Activated naive CD8-positive, alpha-beta T cell treated with anti-CD3 and anti-CD28 coated beads, Interleukin-2, amount 10 ng/mL, durations not matched to agents 7 days and 5 days (primary cell): Measurements from ENCODE around the gene SEMA4A. TPM values are rescaled to one million over a fixed set of nuclear protein-coding genes. Genes with fewer than 3 reads are reported as not detected.

Source experiments
- ATAC-seq: fragments of 150-1000 bp; cut with Tn5 transposase; one replicate; pipeline ENCODE4 v1.10.0; 2021; ENCODE audit warnings: low read depth, moderate library complexity
- POLR2A ChIA-PET: fragments of 350-600 bp; sonication (Branson Sonifier 250); formaldehyde crosslinking; loops from one replicate; lab custom pipeline; 2021; ENCODE audit warnings: antibody characterized with exemption; lab: Charles Lee
- DNase-seq: peaks from one replicate; pipeline ENCODE4 v3.0.0; 2021
- H3K27ac Mint-ChIP-seq: one replicate; pipeline ENCODE4 v1.8.0; 2022; ENCODE audit warnings: mild to moderate bottlenecking, mixed read lengths
- H3K27me3 Mint-ChIP-seq: one replicate; pipeline ENCODE4 v1.8.0; 2022; ENCODE audit warnings: mild to moderate bottlenecking, moderate library complexity, mixed read lengths
- H3K36me3 Mint-ChIP-seq: one replicate; pipeline ENCODE4 v1.8.0; 2021; ENCODE audit warnings: mild to moderate bottlenecking, mixed read lengths
- H3K4me1 Mint-ChIP-seq: one replicate; pipeline ENCODE4 v1.8.0; 2021; ENCODE audit warnings: mixed read lengths
- H3K4me3 Mint-ChIP-seq: one replicate; pipeline ENCODE4 v1.8.0; 2022; ENCODE audit warnings: mild to moderate bottlenecking, moderate library complexity, mixed read lengths
- H3K9me3 Mint-ChIP-seq: one replicate; pipeline ENCODE4 v1.8.0; 2021; ENCODE audit warnings: mixed read lengths
- total RNA-seq, 2 experiments: library from RNA; stranded (reverse); gene quantifications; one replicate each; pipeline ENCODE4 v1.2.3, GENCODE V29; 2021

SEMA4A gene
- total RNA-seq, 2 experiments from 2014 or later, result 9.8 to 10.2 TPM

DNA sequence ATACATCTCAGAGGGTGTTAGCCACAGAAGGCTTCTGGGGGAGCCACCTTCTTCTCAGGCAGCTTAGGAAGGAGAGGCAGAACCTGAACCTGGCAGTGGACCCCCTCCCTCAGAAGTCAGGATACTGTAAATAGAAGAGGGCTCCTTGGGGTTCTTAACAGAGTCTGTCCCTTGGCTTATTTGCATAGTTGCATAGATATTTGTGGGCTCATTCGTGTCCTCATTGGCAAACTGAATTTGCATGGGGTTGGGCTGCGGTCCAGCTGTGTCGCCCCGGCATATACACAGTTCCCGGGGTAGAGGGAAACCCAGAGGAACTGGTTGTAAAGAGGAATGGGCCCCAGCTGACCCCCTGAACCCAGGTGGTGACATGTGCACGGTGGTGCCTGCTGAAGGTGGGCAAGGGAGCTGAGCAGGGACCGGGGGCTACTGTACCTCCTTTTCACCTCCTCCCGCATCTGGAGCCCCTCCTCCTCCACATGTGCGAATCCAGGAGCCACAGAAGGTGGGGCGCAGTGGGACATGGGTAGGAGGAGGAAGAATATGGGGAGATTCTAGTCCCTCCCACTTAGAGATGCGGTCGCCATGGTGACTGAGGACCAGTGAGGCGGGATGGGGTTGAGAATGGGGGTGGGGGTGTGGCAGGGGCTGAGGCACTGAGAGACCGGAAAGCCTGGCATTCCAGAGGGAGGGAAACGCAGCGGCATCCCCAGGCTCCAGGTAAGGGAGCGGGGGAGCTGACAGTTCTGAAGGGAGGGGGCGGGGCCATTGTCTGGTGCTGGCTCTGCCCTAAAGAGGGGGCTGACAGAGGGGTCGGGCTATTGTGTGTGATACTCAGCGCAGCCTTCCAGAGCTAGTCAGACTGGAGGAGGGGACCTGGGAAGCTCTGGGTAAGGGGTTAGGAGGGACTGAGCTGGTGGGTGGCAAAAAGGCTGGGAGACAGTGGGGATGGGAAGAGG is 3.7 kb upstream of the SEMA4A start:
- Mint-ChIP-seq H3K4me1 (peaks cover 52% of the 10 kb centered on the region), H3K9me3 (no peaks in the 10 kb centered on the region), H3K27ac (peak overlapping the region; percentile 47), H3K4me3 (no peak overlapping the region), H3K36me3 (no peaks in the 10 kb centered on the region), H3K27me3 (peaks cover 2% of the 10 kb centered on the region)
- DNase-seq (no peak), ATAC-seq (no peak)
- POLR2A ChIA-PET, result interaction anchor here (0.6 to 6.0 kb wide), 5 partner anchors 12 to 85 kb away, joined by 3 to 79 read pairs (median 6); partner anchors contain the start of genes PMF1 and SLC25A44

DNA sequence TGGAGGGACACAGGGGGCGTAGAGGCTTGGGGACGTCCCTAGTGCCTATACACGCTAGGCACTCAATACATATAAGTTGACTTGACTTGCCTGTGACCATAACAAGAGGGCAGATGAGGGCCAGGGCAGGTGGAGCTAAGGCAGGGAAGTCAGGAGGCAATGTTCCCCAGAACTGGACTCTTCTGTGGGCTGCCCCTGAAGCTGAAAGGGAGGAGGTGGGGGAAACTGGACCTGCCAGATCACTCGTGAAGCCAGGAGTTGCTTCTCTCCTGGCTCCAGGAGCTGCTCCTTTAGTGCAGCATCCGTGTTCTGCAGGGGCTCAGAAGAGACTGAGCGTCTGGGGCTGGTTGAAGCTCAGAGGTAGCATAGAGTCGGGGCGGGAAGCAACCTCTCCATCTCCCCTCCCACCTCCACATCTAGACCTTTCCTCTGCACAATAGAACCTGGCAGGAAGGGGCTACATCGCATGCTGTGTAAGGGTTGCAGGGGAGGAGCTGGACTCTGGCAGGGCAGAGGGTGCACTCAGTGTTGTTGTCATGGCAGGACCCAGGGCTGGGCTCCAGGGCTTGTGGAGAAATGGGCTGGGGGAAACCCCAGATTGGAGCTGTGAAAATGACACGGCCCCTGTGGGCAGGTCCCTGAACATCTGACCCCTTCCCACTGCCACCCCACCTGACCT is 2.9 kb upstream of the SEMA4A start:
- Mint-ChIP-seq H3K27me3 (no peaks in the 10 kb centered on the region), H3K4me1 (peaks cover 59% of the 10 kb centered on the region), H3K36me3 (no peaks in the 10 kb centered on the region), H3K27ac (peak overlapping the region; percentile 19), H3K4me3 (no peak overlapping the region), H3K9me3 (no peaks in the 10 kb centered on the region)
- DNase-seq, result no peak
- ATAC-seq, result no peak
- POLR2A ChIA-PET, result interaction anchor here (0.6 to 6.0 kb wide), 5 partner anchors 43 to 82 kb away, joined by 4 to 79 read pairs (median 6); partner anchors contain the start of genes PMF1 and SLC25A44

GRCh38 chr1:156151093-156151688 is 2.2 kb upstream of the SEMA4A start:
- Mint-ChIP-seq H3K4me1 (peaks cover 62% of the 10 kb centered on the region), H3K4me3 (no peak overlapping the region), H3K27me3 (no peaks in the 10 kb centered on the region), H3K9me3 (no peaks in the 10 kb centered on the region), H3K27ac (no peak overlapping the region), H3K36me3 (peaks cover 3% of the 10 kb centered on the region)
- POLR2A ChIA-PET, result interaction anchor here (0.6 to 6.0 kb wide), 5 partner anchors 43 to 81 kb away, joined by 3 to 79 read pairs (median 6); partner anchors contain the start of genes PMF1 and SLC25A44
- DNase-seq (no peak), ATAC-seq (no peak)

GRCh38 chr1:156152628-156153027 is 757 bp upstream of the SEMA4A start:
- Mint-ChIP-seq H3K4me1 (peaks cover 60% of the 10 kb centered on the region), H3K9me3 (no peaks in the 10 kb centered on the region), H3K4me3 (no peak overlapping the region), H3K36me3 (peaks cover 6% of the 10 kb centered on the region), H3K27ac (peak overlapping the region; percentile 68), H3K27me3 (no peaks in the 10 kb centered on the region)
- POLR2A ChIA-PET, result interaction anchor here (0.8 to 2.6 kb wide), 3 partner anchors 48 to 73 kb away, joined by 3 to 13 read pairs (median 7); partner anchors contain the start of gene PMF1
- ATAC-seq, result no peak
- DNase-seq, result no peak

GRCh38 chr1:156154317-156154749 is 948 bp downstream of the SEMA4A start:
- no peaks in the 10 kb centered on the region for H3K27me3 Mint-ChIP-seq
- ATAC-seq (peak; percentile 91), DNase-seq (peak; percentile 53)
- no peaks in the 10 kb centered on the region for H3K9me3 Mint-ChIP-seq
- H3K4me1 Mint-ChIP-seq, result peaks cover 51% of the 10 kb centered on the region
- peaks cover 6% of the 10 kb centered on the region for H3K36me3 Mint-ChIP-seq
- peak overlapping the region; percentile 88 for H3K4me3 Mint-ChIP-seq
- peak overlapping the region; percentile 65 for H3K27ac Mint-ChIP-seq
- POLR2A ChIA-PET, result interaction anchor here (0.7 to 2.6 kb wide), 6 partner anchors 10 to 128 kb away, joined by 3 to 13 read pairs (median 6); partner anchors contain the start of genes PMF1, SLC25A44 and SMG5

DNA sequence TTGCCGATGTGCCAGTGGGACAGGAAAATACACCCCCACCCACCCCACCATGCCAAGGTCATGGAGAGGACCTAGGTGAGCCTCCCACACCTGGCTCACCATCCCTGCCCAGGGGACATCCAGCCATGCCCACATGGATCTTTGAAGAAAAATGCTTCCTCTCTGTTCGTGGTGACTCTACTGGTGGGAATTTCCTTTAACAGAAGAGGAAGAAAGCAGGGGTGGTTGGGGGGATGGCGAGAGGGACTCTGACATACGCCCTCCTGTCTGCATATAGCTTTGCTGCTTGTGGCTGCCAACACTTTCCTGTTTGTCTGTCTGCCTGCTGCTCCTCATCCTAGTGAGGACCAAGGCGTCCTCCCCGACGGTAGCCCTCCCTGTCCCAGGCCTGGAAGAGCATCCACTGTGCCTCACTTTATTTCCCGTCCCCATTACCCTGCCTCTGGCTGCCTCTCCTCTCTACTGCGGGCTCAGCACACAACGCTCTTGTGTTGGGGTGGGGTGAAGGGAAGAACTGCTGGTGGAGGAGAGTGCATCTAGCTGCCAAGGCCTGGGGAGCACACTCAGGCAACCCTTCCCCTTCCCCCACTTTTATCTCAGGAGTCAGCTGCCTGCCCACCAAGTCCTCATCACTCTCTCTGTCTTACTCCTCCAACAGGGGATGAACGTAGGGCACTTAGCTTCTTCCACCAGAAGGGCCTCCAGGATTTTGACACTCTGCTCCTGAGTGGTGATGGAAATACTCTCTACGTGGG is 2.5 kb downstream of the SEMA4A start:
- peak overlapping the region; percentile 88 for H3K4me3 Mint-ChIP-seq
- DNase-seq (no peak), ATAC-seq (no peak)
- peaks cover 51% of the 10 kb centered on the region for H3K4me1 Mint-ChIP-seq
- peaks cover 6% of the 10 kb centered on the region for H3K36me3 Mint-ChIP-seq
- no peaks in the 10 kb centered on the region for H3K9me3 Mint-ChIP-seq
- POLR2A ChIA-PET, result interaction anchor here (0.6 to 1.4 kb wide), 3 partner anchors 8 to 96 kb away, joined by 3 to 5 read pairs (median 4); partner anchors contain the start of gene SLC25A44
- no peaks in the 10 kb centered on the region for H3K27me3 Mint-ChIP-seq
- H3K27ac Mint-ChIP-seq, result peak overlapping the region; percentile 75

DNA sequence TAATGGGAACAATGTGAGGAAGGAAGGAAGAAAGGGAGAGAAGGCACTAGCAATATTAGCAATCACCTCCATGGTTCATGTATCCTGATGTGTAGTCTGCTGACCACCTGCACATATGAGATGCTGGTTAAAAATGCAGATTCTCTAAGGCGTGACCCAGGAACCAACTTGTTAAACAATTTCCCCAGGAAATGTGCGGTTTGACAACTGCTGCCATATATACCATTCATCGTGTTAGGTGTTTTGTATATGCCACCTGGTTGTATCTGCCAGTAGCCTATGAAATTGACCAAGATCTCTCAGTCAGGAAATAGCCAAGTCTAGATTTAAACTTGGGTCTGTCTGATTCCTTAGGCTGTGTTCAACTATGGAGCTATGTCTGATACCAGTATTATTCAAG is 4.1 kb downstream of the SEMA4A start:
- H3K27me3 Mint-ChIP-seq, result no peaks in the 10 kb centered on the region
- H3K9me3 Mint-ChIP-seq, result no peaks in the 10 kb centered on the region
- peaks cover 47% of the 10 kb centered on the region for H3K4me1 Mint-ChIP-seq
- peaks cover 6% of the 10 kb centered on the region for H3K36me3 Mint-ChIP-seq
- no peak overlapping the region for H3K27ac Mint-ChIP-seq
- DNase-seq (no peak), ATAC-seq (no peak)
- no peak overlapping the region for H3K4me3 Mint-ChIP-seq
- POLR2A ChIA-PET, result no interaction called here

DNA sequence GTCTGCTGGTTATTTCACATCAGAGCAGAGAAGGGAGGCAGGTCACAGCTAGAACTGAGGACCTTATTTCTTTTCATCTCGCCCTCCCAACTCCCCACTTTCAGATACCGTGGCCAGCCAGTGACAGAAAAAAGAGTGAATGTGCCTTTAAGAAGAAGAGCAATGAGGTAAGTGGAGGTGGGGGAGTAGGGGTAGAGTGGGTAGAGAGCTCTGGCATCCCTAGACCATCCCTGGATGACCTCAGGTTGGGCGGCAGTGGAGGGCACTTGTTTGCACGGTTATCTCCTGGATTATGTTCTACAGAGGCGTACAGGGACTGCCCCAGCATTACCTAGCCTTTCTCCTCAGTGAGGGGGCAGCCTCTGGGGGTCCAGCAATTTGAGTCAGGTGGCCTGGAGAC is 4.6 kb downstream of the SEMA4A start:
- Mint-ChIP-seq H3K36me3 (peaks cover 6% of the 10 kb centered on the region), H3K27ac (no peak overlapping the region), H3K4me1 (peaks cover 43% of the 10 kb centered on the region), H3K9me3 (no peaks in the 10 kb centered on the region), H3K27me3 (no peaks in the 10 kb centered on the region), H3K4me3 (no peak overlapping the region)
- DNase-seq (no peak), ATAC-seq (no peak)
- POLR2A ChIA-PET, result no interaction called here

GRCh38 chr1:156160000-156160742 is 6.8 kb downstream of the SEMA4A start:
- H3K4me1 Mint-ChIP-seq, result peaks cover 32% of the 10 kb centered on the region
- H3K36me3 Mint-ChIP-seq, result peaks cover 11% of the 10 kb centered on the region
- DNase-seq (no peak), ATAC-seq (no peak)
- H3K4me3 Mint-ChIP-seq, result peak overlapping the region; percentile 59
- H3K9me3 Mint-ChIP-seq, result no peaks in the 10 kb centered on the region
- peaks cover 3% of the 10 kb centered on the region for H3K27me3 Mint-ChIP-seq
- POLR2A ChIA-PET, result interaction anchor here (1.0 kb wide), 1 partner anchor 13 kb away, joined by 4 read pairs; no protein-coding TSS in a partner anchor
- H3K27ac Mint-ChIP-seq, result peak overlapping the region; percentile 2

GRCh38 chr1:156160743-156161171 is 7.4 kb downstream of the SEMA4A start:
- Mint-ChIP-seq H3K9me3 (no peaks in the 10 kb centered on the region), H3K4me1 (peaks cover 28% of the 10 kb centered on the region), H3K27me3 (peaks cover 4% of the 10 kb centered on the region), H3K36me3 (peaks cover 16% of the 10 kb centered on the region), H3K4me3 (peak overlapping the region; percentile 59), H3K27ac (peak overlapping the region; percentile 40)
- POLR2A ChIA-PET, result interaction anchor here (0.7 to 2.4 kb wide), 5 partner anchors 12 to 33 kb away, joined by 3 to 7 read pairs (median 4); partner anchors contain the start of gene SLC25A44
- DNase-seq (peak; percentile 56), ATAC-seq (peak; percentile 77)

DNA sequence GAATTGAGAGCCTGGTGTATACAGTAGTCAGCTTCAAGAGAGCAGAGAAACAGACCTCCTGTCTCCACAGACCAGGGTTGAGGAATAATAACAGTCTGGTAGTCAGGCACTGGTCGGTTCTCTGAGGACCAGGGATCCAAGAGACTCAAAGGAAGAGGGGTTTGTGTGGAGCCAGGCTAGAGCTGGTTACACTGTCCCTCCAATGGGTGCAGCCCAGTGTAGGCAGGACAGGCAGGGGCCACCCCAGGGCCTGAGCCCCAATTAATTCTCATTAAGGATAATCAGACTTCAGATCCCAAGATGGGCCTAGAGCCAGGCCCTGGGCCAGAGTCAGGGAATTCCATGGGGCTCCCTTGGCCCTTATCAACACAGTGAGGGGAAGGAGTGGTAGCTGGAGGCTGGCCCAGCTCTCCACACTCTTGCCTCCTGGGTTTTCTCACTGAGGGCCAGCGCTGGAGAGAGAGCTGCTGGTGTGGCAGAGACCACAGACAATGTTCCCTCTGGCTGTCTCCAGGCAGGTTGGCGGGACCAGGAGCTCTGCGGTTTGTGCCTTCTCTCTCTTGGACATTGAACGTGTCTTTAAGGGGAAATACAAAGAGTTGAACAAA is 9.1 kb downstream of the SEMA4A start:
- ATAC-seq, result no peak
- Mint-ChIP-seq H3K27me3 (peaks cover 4% of the 10 kb centered on the region), H3K4me3 (no peak overlapping the region), H3K9me3 (no peaks in the 10 kb centered on the region), H3K27ac (no peak overlapping the region), H3K36me3 (peaks cover 19% of the 10 kb centered on the region), H3K4me1 (peaks cover 17% of the 10 kb centered on the region)
- POLR2A ChIA-PET, result interaction anchor here (1.4 to 2.4 kb wide), 2 partner anchors 10 to 31 kb away, joined by 3 to 7 read pairs; partner anchors contain the start of gene SLC25A44
- DNase-seq, result no peak
